BJ (cell line): ENCODE measurements around the gene COL4A6. TPM values are rescaled to one million over a fixed set of nuclear protein-coding genes. Genes with fewer than 3 reads are reported as not detected.

Experiments used
- CTCF ChIA-PET: fragments of 350-600 bp; formaldehyde crosslinking; extraction: SDS; loops from one replicate; lab custom pipeline; 2021; ENCODE audit warnings: antibody characterized with exemption, inconsistent platforms; lab: Yijun Ruan, JAX
- POLR2A ChIA-PET: fragments of 300-600 bp; sonication (Branson Sonifier 250); formaldehyde crosslinking; extraction: SDS; loops from one replicate; lab custom pipeline; 2021; ENCODE audit warnings: antibody characterized with exemption; lab: Charles Lee
- DNase-seq: peaks from one replicate; pipeline ENCODE4 v3.0.0-alpha.2; 2011; ENCODE audit warnings: low read depth
- H3K27me3 ChIP-seq: 2 replicates; pipeline ENCODE4 v1.6.0; 2011; ENCODE audit warnings: low read length; ENCODE audit not compliant: control insufficient read depth, insufficient read depth
- H3K36me3 ChIP-seq: 2 replicates; pipeline ENCODE4 v1.5.1; 2011; ENCODE audit warnings: low read length; ENCODE audit not compliant: control insufficient read depth, insufficient read depth
- H3K4me3 ChIP-seq: 2 replicates; pipeline ENCODE4 v1.5.1; 2011; ENCODE audit warnings: low read depth, mild to moderate bottlenecking, control low read depth, low read length
- polyA plus RNA-seq: library from polyadenylated mRNA; depleted of rRNA; stranded (reverse); fragments of >200 nt; gene quantifications from 2 replicates; pipeline ENCODE4 v1.2.3, GENCODE V29; 2011
- TF ChIP-seq, protein P1 (sequence below): IDR thresholded peaks from 2 replicates; pipeline ENCODE4 v1.5.1; 2011; ENCODE audit warnings: low read depth, mild to moderate bottlenecking, control low read depth, inconsistent platforms, low read length, moderate library complexity; ENCODE audit not compliant: insufficient read depth

COL4A6 gene
- polyA plus RNA-seq, 1 experiment: 0.09 TPM

- ChIA-PET POLR2A (no interaction called here), CTCF (no interaction called here)
- H3K27me3 ChIP-seq: no peaks in the 10 kb centered on the region
- no peak for DNase-seq
- H3K36me3 ChIP-seq: no peaks in the 10 kb centered on the region
- TF ChIP-seq, protein P1, sequence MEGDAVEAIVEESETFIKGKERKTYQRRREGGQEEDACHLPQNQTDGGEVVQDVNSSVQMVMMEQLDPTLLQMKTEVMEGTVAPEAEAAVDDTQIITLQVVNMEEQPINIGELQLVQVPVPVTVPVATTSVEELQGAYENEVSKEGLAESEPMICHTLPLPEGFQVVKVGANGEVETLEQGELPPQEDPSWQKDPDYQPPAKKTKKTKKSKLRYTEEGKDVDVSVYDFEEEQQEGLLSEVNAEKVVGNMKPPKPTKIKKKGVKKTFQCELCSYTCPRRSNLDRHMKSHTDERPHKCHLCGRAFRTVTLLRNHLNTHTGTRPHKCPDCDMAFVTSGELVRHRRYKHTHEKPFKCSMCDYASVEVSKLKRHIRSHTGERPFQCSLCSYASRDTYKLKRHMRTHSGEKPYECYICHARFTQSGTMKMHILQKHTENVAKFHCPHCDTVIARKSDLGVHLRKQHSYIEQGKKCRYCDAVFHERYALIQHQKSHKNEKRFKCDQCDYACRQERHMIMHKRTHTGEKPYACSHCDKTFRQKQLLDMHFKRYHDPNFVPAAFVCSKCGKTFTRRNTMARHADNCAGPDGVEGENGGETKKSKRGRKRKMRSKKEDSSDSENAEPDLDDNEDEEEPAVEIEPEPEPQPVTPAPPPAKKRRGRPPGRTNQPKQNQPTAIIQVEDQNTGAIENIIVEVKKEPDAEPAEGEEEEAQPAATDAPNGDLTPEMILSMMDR: no peak
- H3K4me3 ChIP-seq: no peak overlapping the region
Measured at GRCh38 chrX:108168961-108169740, 269.1 kb downstream of the COL4A6 start.

DNA sequence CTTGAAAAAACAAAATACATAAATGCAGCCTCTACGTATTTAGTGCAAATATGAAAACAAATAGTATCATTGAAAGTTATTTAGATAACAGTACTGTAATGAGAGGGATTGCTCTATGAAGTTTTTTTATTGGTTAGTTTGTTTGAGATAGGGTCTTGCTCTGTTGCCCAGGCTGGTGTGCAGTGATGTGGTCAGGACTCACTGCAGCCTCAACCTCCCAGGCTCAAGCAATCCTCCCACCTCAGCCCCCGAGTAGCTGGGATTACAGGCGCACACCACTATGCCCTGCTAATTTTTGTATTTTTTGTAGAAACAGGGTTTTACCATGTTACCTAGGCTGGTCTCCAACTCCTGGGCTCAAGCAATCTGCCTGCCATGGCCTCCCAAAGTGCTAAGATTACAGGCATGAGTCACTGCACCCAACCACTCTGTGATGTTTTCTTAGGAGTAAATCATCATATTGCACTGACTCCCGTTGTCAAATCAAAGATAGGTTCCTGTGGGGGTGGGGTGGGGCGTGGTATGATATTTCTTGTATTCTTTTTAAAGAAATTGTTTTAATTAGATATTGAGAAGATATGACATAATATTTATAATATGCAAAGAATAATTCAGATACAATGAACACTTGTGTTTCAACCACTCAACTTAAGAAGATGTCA, 270.9 kb downstream of the COL4A6 start:
- TF ChIP-seq, protein P1: no peak
- CTCF ChIA-PET: no interaction called here
- no peaks in the 10 kb centered on the region for H3K36me3 ChIP-seq
- DNase-seq: no peak
- H3K27me3 ChIP-seq: no peaks in the 10 kb centered on the region
- no peak overlapping the region for H3K4me3 ChIP-seq
- POLR2A ChIA-PET: no interaction called here

DNA sequence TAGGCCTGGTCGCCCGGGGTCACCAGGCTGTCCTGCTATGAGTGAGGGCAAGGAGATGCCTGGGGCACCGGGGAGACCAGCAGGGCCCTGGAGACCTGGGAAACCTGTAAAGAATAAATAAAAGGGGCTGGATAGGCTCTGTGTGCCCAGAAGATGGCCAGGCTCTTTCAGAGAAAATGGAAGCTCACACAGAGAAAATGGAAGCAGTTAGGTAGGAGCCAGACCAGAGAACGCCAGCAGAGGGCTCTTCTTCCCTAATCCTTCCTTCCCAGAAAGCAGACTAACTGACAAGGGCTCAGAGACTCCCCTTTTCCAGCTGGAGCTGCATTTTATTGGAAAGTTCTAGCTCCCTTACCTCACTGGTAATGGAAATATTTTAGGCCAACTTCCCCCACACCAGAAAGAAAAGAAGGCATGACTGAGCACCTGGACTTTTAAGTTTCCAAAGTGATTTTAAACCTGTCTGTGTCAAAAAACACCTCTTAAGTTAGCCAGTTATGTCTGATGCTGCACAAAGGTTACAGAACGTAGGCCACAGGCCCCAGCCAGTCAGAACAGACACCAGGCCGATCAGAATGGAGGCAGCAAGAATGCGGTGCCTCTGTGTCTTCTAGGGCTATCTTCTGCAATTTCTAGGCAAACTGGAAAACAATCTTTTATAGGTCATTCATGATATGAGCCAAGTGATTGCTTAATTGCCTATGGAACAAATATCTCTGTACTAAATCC, 272.7 kb downstream of the COL4A6 start:
- TF ChIP-seq, protein P1: peak; percentile 40
- no peak for DNase-seq
- H3K36me3 ChIP-seq: no peaks in the 10 kb centered on the region
- ChIA-PET CTCF (interaction anchor here (1.0 to 1.2 kb wide), 2 partner anchors 9 to 27 kb away, joined by 3 to 10 read pairs; no protein-coding TSS in a partner anchor), POLR2A (no interaction called here)
- H3K4me3 ChIP-seq: no peak overlapping the region
- no peaks in the 10 kb centered on the region for H3K27me3 ChIP-seq

- no peak overlapping the region for H3K4me3 ChIP-seq
- no peaks in the 10 kb centered on the region for H3K36me3 ChIP-seq
- no peaks in the 10 kb centered on the region for H3K27me3 ChIP-seq
- POLR2A ChIA-PET: no interaction called here
- TF ChIP-seq, protein P1: no peak
- CTCF ChIA-PET: no interaction called here
- DNase-seq: no peak
Measured at GRCh38 chrX:108163333-108164082, 274.7 kb downstream of the COL4A6 start.
